MM.1S (cell line): Measurements from ENCODE around the gene CCDC138.

Experiments
- EZH2 ChIP-seq: fragments of 300-600 bp; sonication (generic); optimal IDR thresholded peaks from 2 replicates; pipeline ENCODE3; 2017; ENCODE audit warnings: low read depth, mild to moderate bottlenecking, antibody characterized with exemption, low read length, mixed read lengths
- EZH2phosphoT487 ChIP-seq: fragments of 300-600 bp; sonication (generic); IDR thresholded peaks from 2 replicates; pipeline ENCODE4 v1.6.1; 2018; ENCODE audit warnings: antibody characterized with exemption, low read length
- TF ChIP-seq, protein P1 (sequence below): fragments of 300-600 bp; sonication (generic); IDR thresholded peaks from 2 replicates; pipeline ENCODE4 v1.5.1; 2016; ENCODE audit warnings: antibody characterized with exemption, low read length, mixed read lengths

DNA sequence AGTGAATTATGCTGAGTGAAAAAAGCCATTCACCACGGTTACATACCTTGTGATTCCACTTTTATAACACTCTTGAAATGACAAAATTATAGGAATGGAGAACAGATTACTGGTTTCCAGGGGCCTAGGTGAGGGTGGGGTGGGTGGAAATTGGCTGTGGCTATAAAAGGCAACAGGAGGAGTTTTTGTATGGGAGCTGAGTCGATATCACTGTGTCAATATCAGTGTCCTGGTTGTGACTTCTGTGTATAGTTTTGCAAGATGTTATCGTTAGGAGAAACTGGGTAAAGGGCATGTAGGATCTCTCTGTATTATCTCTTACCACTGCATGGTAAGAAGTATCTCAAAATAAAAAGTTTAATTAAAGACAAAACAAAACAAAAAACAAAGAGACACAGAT is 118.1 kb downstream of the CCDC138 start:
- TF ChIP-seq EZH2 (no peak), EZH2phosphoT487 (no peak)
- TF ChIP-seq, protein P1, sequence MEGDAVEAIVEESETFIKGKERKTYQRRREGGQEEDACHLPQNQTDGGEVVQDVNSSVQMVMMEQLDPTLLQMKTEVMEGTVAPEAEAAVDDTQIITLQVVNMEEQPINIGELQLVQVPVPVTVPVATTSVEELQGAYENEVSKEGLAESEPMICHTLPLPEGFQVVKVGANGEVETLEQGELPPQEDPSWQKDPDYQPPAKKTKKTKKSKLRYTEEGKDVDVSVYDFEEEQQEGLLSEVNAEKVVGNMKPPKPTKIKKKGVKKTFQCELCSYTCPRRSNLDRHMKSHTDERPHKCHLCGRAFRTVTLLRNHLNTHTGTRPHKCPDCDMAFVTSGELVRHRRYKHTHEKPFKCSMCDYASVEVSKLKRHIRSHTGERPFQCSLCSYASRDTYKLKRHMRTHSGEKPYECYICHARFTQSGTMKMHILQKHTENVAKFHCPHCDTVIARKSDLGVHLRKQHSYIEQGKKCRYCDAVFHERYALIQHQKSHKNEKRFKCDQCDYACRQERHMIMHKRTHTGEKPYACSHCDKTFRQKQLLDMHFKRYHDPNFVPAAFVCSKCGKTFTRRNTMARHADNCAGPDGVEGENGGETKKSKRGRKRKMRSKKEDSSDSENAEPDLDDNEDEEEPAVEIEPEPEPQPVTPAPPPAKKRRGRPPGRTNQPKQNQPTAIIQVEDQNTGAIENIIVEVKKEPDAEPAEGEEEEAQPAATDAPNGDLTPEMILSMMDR: no peak
